HG03442 (cell line): Measurements from ENCODE around the gene AATK.

ENCODE experiments used
- ATAC-seq: cut with Tn5 transposase; IDR thresholded peaks from one replicate; pipeline ENCODE4 v1.9.1; 2021; ENCODE audit warnings: mild to moderate bottlenecking, moderate library complexity; ENCODE audit not compliant: unreplicated experiment

AATK gene

DNA sequence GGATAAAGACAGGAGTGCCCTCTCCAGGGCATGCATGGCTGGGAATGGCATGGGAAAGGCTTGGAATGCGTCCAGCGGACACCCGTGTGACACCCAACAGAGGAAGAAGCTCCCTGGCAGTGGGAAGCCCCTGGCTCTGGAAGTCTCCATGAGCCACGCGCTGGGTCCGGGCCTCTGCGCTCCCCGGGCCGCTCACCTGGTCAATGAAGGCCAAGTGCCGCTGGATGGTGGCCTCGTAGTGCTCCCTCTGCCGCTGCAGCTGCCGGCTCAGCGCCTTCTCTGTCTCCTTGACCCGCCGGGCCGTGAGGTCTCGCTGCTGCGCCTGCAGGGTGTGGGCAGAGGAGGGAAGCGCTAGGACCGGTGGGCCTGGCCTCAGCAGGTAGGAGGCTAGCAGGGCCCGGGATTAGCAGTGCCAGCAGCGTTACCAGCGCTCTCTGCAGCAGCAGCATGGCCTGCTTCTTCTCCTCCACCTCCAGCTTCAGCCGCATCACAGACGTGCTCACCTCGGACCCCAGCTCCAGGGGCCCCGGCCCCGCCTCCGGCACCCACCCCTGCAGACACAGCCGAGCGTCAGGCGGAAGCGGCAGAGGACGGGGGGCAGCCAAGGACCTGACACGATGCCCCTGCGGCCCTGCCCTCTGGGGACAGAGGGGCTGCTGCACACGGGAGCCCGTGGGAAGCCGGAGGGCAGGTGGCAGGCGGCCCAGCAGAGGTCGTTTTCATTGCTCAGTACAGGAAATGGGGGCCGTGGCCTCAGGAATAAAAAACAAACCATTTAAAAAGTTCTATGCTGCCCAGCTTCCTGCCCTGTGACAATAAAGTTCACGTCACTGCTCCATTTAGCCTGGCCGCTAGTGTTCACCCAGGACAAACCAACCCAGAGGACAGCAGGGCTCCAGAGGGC, 30.7 kb upstream of the AATK start:
- no peak for ATAC-seq

DNA sequence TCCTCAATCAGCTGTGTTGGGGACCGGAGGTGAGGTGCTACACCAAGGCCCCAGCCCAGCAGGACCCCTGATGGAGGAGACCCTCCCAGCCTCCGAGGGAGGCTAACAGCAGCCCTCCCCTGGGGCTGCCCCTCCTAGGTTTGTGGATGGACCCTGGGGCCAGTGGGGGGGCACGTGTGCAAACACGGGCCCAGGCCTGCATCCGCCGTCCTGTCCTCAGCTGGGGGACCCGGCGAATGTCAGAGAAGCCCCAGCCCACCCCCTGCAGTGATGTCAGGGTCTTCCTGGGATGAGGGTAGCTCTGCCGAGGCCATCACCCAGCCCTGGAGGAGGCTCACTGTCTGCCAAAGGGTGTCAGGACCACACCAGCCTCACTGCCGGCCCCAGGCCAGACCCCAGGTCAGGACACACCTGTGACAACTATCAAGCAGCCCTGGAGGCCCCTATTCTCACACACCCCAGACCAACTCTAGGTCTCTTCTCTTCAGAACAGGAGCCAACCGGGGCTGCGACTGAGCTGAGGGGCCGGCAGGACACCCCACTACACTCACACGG, 30.0 kb upstream of the AATK start:
- no peak for ATAC-seq

DNA sequence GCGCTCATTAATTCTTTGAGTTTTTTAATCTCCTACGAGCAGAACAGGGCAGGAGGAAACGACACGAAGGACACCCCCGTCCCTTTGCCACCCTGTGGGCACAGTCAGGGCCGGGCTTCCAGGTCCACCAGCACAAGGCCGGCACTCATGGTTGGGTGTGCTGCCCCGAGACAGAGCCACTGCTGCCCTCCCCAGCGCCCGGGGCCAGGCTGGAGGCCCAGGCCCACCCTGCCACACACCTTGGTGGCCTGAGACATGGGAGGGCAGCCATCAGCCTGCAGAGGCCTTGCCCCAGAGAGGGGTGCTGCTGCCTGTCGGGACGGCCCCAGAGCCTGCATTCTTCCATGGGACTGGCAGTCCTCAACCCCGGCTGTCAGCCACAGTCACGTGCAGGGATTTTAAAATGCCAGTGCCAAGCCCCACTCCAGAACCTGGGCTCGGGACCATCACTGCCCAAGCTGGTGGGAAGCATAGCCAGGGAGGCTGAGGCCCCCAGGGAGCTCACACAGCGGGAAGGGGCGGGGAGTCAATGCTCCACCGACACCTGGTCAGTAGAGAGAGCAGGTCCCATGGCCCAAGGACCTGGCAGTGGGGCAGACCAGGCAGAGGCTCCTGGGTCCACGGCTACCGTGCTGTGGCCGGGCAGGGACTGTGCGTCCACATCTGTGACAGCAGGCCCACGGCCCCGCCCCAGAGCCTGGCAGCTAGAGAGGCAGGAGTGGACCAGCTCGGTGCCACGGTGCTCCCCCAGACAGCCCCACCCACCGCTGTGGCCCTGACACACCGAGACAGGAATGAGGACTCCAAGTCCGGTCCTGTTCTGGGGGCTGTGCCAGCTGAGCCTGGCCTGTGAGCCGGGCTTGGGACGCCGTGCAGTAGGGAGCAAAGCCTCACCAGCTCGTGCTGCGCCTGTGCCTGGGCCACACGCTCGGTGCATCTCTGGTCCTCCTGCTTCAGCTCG, 29.2 kb upstream of the AATK start:
- ATAC-seq, result no peak

DNA sequence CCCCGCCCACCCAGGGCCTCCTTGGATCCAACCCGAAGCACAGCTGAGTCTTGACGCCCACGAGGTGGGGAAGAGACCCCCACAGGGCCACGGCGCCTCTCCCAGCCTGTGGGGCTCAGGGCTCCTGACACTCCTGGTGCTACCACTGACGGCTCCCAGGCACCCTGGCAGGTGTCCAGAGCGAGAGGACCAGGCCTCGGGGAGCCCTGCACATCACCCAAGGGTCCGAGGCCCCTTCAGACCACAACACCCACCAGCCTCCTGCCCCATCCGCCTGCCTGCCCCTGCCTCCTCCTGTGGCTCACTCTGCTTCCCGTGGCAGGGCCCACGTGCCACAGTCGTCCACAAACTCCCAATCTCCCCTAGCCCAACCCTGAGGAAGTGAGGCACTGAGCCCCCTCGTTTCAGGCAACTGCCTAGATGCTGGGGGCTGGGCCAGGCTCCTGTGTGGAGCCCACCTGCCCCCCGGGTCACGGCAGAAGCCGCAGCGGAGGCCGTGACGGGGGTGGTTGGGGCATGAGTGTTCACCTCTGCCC, 28.3 kb upstream of the AATK start:
- ATAC-seq, result no peak

DNA sequence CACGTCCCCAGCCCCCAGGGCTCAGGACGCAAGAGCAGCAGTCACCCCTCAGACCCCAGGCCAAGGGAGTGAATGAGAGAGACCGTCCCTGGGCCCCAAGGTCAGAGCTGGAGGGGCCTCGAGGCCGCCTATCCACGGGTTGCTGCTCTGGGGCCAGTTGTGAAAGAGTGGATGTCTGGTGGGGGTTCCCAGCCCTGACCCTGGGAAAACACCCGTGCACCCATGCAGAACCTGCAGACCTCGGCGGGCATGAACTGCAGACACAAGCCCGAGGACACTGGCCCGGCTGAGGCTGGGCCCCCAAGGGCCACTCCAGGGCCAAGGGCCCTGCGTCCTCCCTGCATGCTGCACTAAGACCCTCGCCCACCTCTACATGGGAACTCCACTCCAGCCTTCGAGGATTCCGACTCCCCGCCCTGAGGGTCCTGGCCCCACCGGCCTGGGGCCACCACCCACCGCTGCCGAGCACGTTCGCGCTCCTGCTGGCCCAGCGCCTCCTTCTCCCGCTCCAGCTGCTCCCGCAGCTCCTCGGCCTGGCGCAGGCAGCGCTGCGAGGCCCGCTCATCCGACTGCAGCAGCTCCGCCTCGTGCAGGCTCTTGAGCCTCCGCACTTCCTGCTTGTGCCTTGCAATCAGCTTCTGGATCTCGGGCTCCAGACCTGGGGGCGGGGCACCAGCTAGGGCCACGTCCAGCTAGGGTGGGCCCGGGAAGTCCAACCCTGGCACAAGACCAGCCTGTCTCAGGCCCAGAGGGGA, 27.6 kb upstream of the AATK start:
- ATAC-seq, result no peak

DNA sequence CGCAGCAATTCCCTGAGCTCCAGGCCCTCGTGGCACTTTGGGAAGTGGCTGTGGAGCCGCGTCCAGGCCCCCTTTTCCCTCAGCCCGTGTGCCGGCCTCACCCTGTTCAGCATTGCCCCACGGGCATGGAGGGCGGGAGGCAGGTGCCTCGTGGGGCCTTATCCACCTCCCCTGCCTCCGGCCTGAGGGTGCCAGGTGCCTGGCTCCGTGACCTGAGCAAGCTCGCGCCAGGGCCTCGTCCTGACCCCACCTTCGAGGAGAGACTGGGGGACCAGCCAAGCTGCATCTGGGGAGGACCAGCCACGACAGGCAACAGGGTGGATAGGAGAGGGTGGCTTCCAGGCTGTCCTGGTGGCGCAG, 27.0 kb upstream of the AATK start:
- ATAC-seq, result no peak

DNA sequence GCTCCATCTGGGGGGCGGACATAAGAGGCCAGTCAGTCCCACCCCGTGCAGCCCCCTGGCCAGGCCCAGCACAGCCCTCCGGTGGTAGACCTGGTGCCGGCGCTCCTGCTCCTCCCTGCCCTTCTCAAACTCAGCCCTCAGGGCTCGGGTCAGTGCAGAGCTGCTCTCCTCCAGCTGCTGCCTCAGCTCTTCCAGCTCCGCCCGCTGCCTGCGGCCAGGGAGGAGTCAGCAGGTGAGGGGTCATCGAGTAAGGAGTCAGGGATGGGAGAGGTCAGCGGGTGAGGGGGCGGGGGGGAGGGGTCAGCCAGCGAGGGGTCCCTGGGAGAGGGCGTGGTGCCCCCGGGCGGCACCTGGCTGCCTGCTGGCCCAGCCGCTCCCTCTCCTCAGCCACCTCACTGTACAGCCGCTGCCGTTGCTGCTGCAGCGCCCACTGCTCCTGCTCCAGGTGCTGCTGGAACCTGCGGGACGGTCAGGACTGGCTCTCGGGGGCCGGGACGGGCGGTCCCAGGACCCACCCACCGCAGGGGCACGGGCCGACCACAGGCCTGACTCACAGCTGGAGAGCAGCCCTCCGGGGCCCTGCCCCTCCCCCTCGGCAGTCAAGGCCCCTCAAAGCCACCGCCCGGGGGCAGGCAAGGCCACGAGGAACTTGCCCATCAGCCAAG, 26.5 kb upstream of the AATK start:
- no peak for ATAC-seq

DNA sequence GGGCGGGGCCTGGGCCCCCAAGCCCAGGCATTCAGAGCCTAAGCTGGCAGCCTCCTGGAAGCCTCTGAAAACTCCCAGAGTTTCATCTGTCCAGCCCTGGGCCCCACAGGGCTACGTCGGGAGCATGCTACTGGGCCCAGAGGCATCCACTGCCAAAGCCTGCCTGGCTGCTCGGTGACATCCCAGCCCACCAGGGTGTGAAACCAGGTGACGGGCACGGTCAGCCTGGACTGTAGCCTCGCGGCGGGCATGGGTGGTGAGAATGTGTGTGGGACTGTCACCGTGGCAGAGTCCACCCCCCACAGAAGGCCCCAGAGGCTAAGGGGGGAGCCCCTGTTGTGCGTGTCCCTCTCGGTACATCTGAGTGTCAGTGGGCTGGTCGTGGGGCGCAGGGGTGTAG, 25.6 kb upstream of the AATK start:
- no peak for ATAC-seq

DNA sequence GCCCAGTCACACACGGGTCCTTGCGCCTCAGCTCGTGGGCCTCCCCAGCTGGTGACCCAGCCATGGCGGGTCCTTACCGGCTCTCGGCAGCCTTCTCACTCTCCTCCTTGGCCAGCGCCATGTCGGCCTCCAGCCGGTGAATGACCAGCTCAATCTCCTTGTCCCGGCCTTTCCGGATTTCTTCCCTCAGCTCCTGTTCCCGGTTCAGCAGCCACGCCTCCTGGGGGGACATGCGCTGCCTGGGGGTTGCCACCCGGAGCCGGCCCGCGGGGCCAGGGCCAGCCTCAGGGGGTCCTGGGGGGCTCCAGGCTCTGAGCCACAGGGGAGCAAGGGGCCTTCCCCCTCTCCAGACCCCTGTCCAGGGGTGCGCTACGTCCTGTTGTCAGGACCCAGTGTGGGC, 25.1 kb upstream of the AATK start:
- no peak for ATAC-seq

DNA sequence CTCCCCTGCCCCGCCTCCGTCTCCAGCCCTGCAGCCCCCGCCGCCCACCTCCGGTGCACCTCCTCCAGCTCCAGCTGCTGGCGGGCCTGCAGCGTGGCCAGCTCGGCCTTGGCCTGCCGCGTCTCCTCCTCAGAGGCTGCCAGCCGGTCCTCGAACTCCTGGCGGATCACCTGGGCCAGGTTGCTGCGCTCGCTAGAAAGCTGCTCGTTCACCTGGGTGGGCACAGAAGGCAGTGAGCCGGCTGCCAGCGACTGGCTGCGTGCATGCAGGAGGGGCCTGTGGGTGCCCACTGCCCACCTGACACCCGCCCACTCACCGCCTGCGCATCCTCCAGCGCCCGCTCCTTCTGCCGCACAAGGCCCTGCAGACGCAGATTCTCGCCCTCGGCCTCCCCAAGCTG, 24.6 kb upstream of the AATK start:
- no peak for ATAC-seq

DNA sequence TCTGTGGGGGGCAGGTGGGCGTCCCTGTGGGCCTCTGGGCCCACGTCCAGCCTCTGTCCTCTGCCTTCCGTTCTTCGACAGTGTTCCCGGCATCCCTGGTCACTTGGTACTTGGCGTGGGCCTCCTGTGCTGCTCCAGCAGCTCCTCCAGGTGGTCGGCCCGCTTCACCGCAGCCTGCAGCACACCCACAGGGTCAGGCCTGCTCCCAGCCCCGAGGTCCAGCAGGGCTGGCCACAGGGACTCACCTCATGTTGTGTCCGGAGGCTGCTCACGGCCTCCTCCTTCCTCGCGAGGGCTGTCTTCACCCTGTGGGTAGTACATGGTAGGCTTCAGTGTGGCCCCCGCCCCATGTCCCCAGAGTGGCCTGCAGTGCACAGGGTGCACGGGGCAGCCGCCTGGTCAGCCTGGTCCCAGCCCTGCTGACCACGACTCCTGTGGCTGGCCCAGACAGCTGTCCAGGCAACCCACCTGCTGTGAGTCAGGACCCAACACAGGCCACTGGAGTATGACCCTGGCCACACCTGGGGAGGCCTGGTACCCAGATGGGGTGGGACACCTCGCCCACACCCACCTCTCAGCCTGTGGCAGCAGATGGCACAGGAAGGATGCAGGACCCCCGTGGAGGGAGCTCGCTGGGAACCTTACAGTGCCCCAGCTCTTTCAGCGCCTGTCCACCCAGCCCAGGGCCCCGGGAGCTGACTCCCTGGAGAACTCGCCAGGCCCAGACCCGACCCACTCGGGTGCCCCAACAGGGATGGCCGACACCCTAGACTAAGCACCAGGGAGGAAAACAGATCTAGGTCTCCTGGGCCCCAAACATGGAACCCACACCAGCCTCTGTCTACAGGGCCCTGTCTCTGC, 23.9 kb upstream of the AATK start:
- ATAC-seq, result no peak

DNA sequence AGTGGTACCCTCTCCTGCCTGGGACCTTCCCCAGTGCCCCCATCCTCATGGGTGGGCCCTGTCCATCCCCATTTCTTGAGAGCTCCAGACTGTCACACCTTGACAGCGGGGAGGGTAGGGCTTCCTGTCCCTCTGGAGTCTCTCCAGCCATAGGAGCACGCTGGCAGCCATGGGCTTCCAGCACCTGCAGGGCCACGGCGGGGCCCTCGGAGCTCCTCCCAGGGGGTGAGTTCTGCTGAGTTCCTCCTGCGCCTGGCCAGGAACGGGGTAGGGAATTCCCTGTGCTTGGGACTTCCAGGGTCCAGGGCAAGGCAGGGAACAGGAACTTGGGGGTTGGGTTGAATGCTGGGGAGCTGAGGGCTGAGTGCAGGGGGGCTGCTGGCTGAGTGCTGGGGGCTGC, 23.0 kb upstream of the AATK start:
- ATAC-seq, result no peak

DNA sequence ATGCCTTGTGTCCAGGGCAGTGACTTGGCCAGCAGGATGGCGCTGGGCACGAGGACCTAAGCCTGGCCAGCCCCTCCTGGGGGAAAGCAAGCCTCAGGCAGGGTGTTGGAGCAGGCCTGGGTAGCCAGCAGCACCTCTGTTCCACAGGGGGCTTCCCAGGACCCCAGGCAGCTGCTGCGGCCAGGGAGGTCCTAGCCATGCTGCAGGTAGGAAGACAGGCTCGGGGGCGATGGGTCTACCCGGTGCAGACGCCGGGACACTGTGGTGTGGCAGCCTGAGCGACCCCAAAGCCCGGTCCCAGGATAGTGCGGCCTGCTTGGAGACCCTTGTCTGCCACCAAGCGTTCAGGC, 22.4 kb upstream of the AATK start:
- no peak for ATAC-seq

DNA sequence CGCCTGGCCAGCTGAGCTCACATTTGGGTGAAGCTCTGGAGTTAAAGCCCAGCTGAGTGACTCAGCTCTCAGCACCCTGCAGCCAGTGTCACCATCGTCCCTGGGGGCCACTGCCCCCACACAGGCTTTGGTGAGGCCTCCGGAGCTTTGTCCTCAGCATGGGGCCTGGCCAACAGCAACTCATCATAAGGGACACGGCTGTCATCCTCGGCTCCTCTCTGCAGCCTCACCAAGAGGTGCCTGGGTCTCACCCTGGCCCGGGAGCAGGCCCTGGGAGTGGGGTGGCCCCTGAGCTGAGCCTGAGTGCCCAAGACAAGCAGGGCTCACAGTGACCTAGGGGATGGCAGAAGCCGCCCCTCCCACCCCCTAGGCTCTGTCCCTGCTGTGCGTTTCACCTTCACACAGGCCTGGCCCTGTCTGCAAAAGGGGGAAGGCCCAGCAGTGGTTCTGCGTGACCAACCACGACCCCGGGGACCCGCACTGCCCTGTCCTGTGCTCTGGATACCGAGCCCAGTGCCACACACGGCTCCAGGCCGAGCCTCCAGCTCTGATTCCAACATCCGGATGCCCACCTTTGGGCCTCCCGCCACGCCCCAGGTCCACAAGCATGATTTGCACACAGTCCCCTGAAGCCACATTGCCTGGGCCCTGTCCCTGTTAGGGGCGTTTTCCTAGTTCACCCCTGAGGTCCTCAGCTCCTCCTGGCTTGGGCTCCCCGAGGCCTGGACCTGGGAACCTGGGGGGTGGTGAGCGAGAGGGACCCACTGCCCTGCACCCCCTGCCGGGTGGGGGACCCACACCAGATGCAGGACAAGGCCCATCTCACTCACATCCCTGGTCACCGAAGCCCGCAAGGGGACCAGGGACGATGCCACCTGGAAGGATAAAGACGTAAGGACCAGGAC, 21.8 kb upstream of the AATK start:
- ATAC-seq, result no peak

DNA sequence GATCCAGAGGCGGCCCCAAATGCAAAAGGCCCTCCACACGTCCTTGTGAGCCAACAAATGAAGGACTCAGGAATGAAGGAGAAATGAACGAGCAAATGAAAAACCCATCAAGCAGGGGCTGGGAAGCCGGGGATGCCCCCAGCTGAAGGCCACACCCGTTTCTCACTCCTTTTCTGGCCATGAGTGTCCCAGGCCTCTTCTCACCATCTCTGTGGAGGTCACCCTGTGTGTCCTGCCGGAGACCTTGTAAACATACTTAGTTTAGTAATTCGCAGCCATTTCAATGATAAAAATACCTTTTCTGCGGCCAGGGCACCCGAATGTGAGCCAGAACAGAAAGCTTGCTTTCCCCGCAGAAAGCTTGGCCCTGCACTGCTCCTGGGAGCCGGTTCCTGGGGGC, 21.1 kb upstream of the AATK start:
- no peak for ATAC-seq

DNA sequence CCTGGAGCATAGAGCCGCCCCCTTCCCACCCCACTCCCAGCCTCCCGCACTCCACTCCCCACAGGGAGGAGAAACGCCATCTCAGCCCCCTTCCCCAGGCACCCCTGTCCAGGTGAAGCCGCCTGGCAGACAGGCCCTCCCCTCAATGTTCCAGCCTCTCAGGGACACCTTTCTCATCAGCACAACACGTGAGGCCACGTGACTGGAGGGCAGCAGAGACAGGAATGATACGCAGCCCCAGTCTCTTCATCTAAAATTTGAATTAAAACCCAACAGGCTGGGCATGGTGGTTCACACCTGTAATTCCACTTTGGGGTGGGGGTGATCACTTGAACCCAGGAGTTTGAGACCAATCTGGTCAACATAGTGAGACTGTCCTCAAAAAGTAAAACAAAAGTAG, 20.2 kb upstream of the AATK start:
- ATAC-seq, result no peak

DNA sequence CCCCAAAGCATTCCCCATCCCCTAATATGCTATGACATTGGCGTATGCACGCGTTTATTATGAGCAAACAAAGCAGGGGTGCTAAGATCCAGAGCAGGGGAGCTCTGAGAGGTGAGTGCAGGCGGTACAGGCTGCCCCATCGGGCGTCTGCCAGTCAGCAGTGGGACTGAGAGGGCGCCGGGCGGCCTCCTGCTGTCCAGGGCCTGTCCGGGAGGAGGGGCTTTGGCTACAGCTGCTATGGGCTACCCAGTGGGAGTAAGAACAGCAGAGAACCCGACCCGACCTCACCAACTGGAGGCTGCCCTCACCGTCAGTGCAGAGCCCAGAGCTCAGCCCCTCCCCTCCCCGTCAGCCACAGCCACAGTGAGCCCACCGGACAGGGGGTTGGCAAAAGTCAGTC, 18.5 kb upstream of the AATK start:
- ATAC-seq, result no peak

DNA sequence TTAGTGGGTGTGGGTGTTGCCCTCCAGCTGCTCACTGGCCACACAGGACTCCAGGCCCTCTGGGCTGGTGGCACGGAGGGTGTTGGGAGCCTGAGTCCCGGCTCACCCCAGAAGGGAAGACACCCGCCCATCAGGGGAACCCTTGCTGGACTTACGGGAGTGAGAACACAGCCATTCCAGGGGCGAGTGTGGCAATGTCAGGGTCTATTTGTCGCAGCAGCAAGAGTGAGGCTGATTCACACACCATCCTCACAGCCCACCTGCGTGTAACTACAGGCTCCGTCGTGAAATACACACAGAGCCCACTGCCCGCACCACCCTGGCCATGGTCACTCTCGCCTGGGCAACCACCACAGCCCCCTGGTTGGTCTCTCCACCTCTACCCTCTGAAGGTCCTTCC, 17.8 kb upstream of the AATK start:
- ATAC-seq, result no peak
